GM12873 (cell line): ENCODE results near the gene DGKD.

Experiments used
- CTCF ChIP-seq: IDR thresholded peaks from 2 replicates; pipeline ENCODE4 v1.5.1; 2012; ENCODE audit warnings: low read depth, mild to moderate bottlenecking, moderate library complexity, low read length, control low read depth; ENCODE audit not compliant: insufficient read depth; ENCODE audit errors: missing control alignments

DGKD gene

GRCh38 chr2:233444501-233444900 is 90.2 kb downstream of the DGKD start:
- TF ChIP-seq CTCF, result no peak

- TF ChIP-seq CTCF, result no peak
These were observed 91.0 kb downstream of the DGKD start for GRCh38 chr2:233445152-233445830.

- TF ChIP-seq CTCF, result no peak
These were observed 91.8 kb downstream of the DGKD start for GRCh38 chr2:233446121-233446520.

- no peak for TF ChIP-seq CTCF
These were observed 92.5 kb downstream of the DGKD start for GRCh38 chr2:233446606-233447305.

GRCh38 chr2:233447506-233448219 is 93.4 kb downstream of the DGKD start:
- TF ChIP-seq CTCF, result no peak

- peak; percentile 33 for TF ChIP-seq CTCF
These were observed 93.9 kb downstream of the DGKD start for GRCh38 chr2:233448220-233448559.

GRCh38 chr2:233448575-233448974 is 94.3 kb downstream of the DGKD start:
- no peak for TF ChIP-seq CTCF
